H1 (cell line): ENCODE data around the gene TPSAB1. TPM values are rescaled to one million over a fixed set of nuclear protein-coding genes. Genes with fewer than 3 reads are reported as not detected.

ENCODE experiments used
- CTCF ChIA-PET: fragments of 300-600 bp; sonication (Branson Sonifier 250); formaldehyde crosslinking; loops from one replicate; lab custom pipeline; 2021; ENCODE audit not compliant: partially characterized antibody; lab: Charles Lee
- POLR2A ChIA-PET: fragments of 300-600 bp; sonication (Branson Sonifier 250); formaldehyde crosslinking; loops from one replicate; lab custom pipeline; 2021; ENCODE audit warnings: inconsistent platforms; ENCODE audit not compliant: partially characterized antibody; lab: Charles Lee
- DNase-seq, 2 experiments: peaks; one replicate each; pipeline versions ENCODE4 v3.0.0 to v3.0.0-alpha.2; 2010 to 2022; ENCODE audit warnings: low spot score in 2 of 2, low read depth in 1 of 2, mixed read lengths in 1 of 2
- FAIRE-seq: peaks from 2 replicates; lab custom pipeline; 2011; peaks lifted over from hg19 to GRCh38; lab: Jason Lieb, UNC
- H2AFZ ChIP-seq: 2 replicates; pipeline ENCODE4 v1.8.1; 2012; ENCODE audit warnings: low read length, inconsistent platforms
- H2AK5ac ChIP-seq: 2 replicates; pipeline ENCODE4 v1.6.1; 2013; ENCODE audit warnings: low read depth, low read length
- H2BK120ac ChIP-seq: replicated peaks from 2 replicates; pipeline ENCODE3; 2013; ENCODE audit warnings: low read depth, low read length, inconsistent platforms
- H2BK12ac ChIP-seq: 2 replicates; pipeline ENCODE4 v1.6.1; 2013; ENCODE audit warnings: low read depth, low read length
- H2BK15ac ChIP-seq: 2 replicates; pipeline ENCODE4 v1.6.1; 2013; ENCODE audit warnings: low read length
- H2BK20ac ChIP-seq: 2 replicates; pipeline ENCODE4 v1.6.1; 2013; ENCODE audit warnings: low read length
- H2BK5ac ChIP-seq: 2 replicates; pipeline ENCODE4 v1.6.1; 2013; ENCODE audit warnings: low read depth, low read length
- H3K14ac ChIP-seq: 2 replicates; pipeline ENCODE4 v1.6.1; 2013; ENCODE audit warnings: inconsistent platforms; ENCODE audit not compliant: insufficient read length
- H3K18ac ChIP-seq: 2 replicates; pipeline ENCODE4 v1.6.1; 2013; ENCODE audit warnings: low read length; ENCODE audit errors: extremely low read depth
- H3K23ac ChIP-seq: 2 replicates; pipeline ENCODE4 v1.6.1; 2013; ENCODE audit warnings: inconsistent platforms; ENCODE audit not compliant: insufficient read length
- H3K23me2 ChIP-seq: 2 replicates; pipeline ENCODE4 v1.6.1; 2013; ENCODE audit warnings: low read depth, low read length
- H3K27ac ChIP-seq: 2 replicates; pipeline ENCODE4 v1.6.1; 2011; ENCODE audit warnings: low read depth, low read length, inconsistent platforms
- H3K27me3 ChIP-seq, 4 experiments: replicated peaks in 1 of 4; 1 replicate in 1 of 4; 2 replicates in 3 of 4; pipeline versions ENCODE4 v1.6.1 to v1.8.1; 2011 to 2013; ENCODE audit warnings: low read length in 3 of 4, mild to moderate bottlenecking in 3 of 4, inconsistent platforms in 2 of 4, mixed read lengths in 2 of 4, moderate library complexity in 1 of 4; ENCODE audit not compliant: control insufficient read depth in 3 of 4, insufficient read depth in 3 of 4; ENCODE audit errors: extremely low read depth in 1 of 4
- H3K36me3 ChIP-seq, 4 experiments: 2 replicates each; pipeline versions ENCODE4 v1.6.1 to v1.8.1; 2011 to 2013; ENCODE audit warnings: mild to moderate bottlenecking in 4 of 4, low read length in 3 of 4, moderate library complexity in 2 of 4, control low read depth in 1 of 4, inconsistent platforms in 1 of 4; ENCODE audit not compliant: insufficient read depth in 4 of 4, control insufficient read depth in 2 of 4
- H3K4ac ChIP-seq: replicated peaks from 2 replicates; pipeline ENCODE3; 2013; ENCODE audit warnings: low read length, low read depth, mixed read lengths, inconsistent platforms; ENCODE audit not compliant: insufficient read length
- H3K4me1 ChIP-seq, 4 experiments: replicated peaks in 1 of 4; 1 replicate in 1 of 4; 2 replicates in 3 of 4; pipeline versions ENCODE4 v1.6.1 to v1.8.1; 2011 to 2013; ENCODE audit warnings: low read length in 3 of 4, inconsistent platforms in 2 of 4, mixed read lengths in 1 of 4; ENCODE audit not compliant: insufficient read depth in 4 of 4, control insufficient read depth in 3 of 4
- H3K4me2 ChIP-seq, 2 experiments: 2 replicates each; pipeline versions ENCODE4 v1.6.1 to v1.8.1; 2011 to 2013; ENCODE audit warnings: low read depth in 2 of 2, low read length in 2 of 2, control low read depth in 1 of 2, inconsistent platforms in 1 of 2, mild to moderate bottlenecking in 1 of 2; ENCODE audit not compliant: insufficient read depth in 1 of 2
- H3K4me3 ChIP-seq, 4 experiments: fragments of 200-600, 300-600 bp in 1 of 4; sonication (generic), shearing (Covaris generic), sonication (Bioruptor Twin) in 1 of 4; 2 replicates each; pipeline versions ENCODE4 v1.5.1 to v1.8.1; 2011 to 2016; ENCODE audit warnings: low read length in 4 of 4, low read depth in 3 of 4, control low read depth in 2 of 4, inconsistent platforms in 2 of 4, mild to moderate bottlenecking in 2 of 4, mixed read lengths in 1 of 4, moderate library complexity in 1 of 4; ENCODE audit not compliant: insufficient read depth in 2 of 4; ENCODE audit errors: extremely low read depth in 1 of 4
- H3K56ac ChIP-seq: replicated peaks from 2 replicates; pipeline ENCODE3; 2013; ENCODE audit warnings: low read depth, mild to moderate bottlenecking, mixed read lengths, low read length, inconsistent platforms; ENCODE audit not compliant: insufficient read length
- H3K79me1 ChIP-seq: 2 replicates; pipeline ENCODE4 v1.6.1; 2013; ENCODE audit warnings: low read depth, low read length, control low read depth
- H3K79me2 ChIP-seq, 2 experiments: 2 replicates each; pipeline versions ENCODE4 v1.6.1 to v1.8.1; 2012 to 2013; ENCODE audit warnings: low read length in 2 of 2, mild to moderate bottlenecking in 2 of 2, inconsistent platforms in 1 of 2; ENCODE audit not compliant: insufficient read depth in 2 of 2, control insufficient read depth in 1 of 2
- H3K9ac ChIP-seq, 4 experiments: replicated peaks in 1 of 4; 1 replicate in 1 of 4; 2 replicates in 3 of 4; pipeline versions ENCODE4 v1.6.1 to v1.8.1; 2011 to 2013; ENCODE audit warnings: low read depth in 3 of 4, low read length in 3 of 4, control low read depth in 2 of 4, mild to moderate bottlenecking in 2 of 4, moderate library complexity in 2 of 4, inconsistent platforms in 1 of 4; ENCODE audit errors: extremely low read depth in 1 of 4
- H3K9me3 ChIP-seq, 2 experiments: 2 replicates each; pipeline versions ENCODE4 v1.6.1 to v1.8.1; 2012 to 2013; ENCODE audit warnings: mild to moderate bottlenecking in 2 of 2, moderate library complexity in 2 of 2, control low read depth in 1 of 2, inconsistent platforms in 1 of 2, low read depth in 1 of 2, low read length in 1 of 2, mixed read lengths in 1 of 2; ENCODE audit not compliant: insufficient read depth in 2 of 2
- H4K20me1 ChIP-seq, 2 experiments: replicated peaks in 1 of 2; 2 replicates each; pipeline versions ENCODE3 to v1.8.1; 2011 to 2013; ENCODE audit warnings: inconsistent platforms in 2 of 2, low read length in 2 of 2, mild to moderate bottlenecking in 1 of 2; ENCODE audit not compliant: insufficient read depth in 2 of 2, control insufficient read depth in 1 of 2
- H4K5ac ChIP-seq: 2 replicates; pipeline ENCODE4 v1.6.1; 2013; ENCODE audit warnings: low read length, low read depth, mixed read lengths, inconsistent platforms; ENCODE audit not compliant: insufficient read length
- H4K8ac ChIP-seq: 2 replicates; pipeline ENCODE4 v1.8.0; 2013; ENCODE audit warnings: mild to moderate bottlenecking, moderate library complexity, low read length, inconsistent platforms; ENCODE audit not compliant: insufficient read depth; ENCODE audit errors: extremely low read depth
- H4K91ac ChIP-seq: replicated peaks from 2 replicates; pipeline ENCODE3; 2013; ENCODE audit warnings: low read length, mixed read lengths, inconsistent platforms; ENCODE audit not compliant: insufficient read length
- CTBP2 ChIP-seq: IDR thresholded peaks from 2 replicates; pipeline ENCODE4 v1.7.0; 2011; ENCODE audit warnings: borderline replicate concordance, mild to moderate bottlenecking, moderate library complexity, mixed read lengths, low read length; ENCODE audit not compliant: insufficient read depth, insufficient read length
- MAFK ChIP-seq: IDR thresholded peaks from 2 replicates; pipeline ENCODE4 v1.6.1; 2012; ENCODE audit warnings: low read depth, mild to moderate bottlenecking, improper control_type of control experiment, low read length
- POLR2A ChIP-seq, 2 experiments: IDR thresholded peaks; 1 replicate in 1 of 2; 2 replicates in 1 of 2; pipeline ENCODE4 v1.6.1; 2011; ENCODE audit warnings: low read depth in 2 of 2, low read length in 2 of 2, mild to moderate bottlenecking in 2 of 2; ENCODE audit errors: control extremely low read depth in 1 of 2
- POU5F1 ChIP-seq: IDR thresholded peaks from 2 replicates; pipeline ENCODE4 v1.6.1; 2011; ENCODE audit warnings: low read depth, mild to moderate bottlenecking, low read length, moderate library complexity
- SAP30 ChIP-seq: fragments of 300-600 bp; sonication (generic); IDR thresholded peaks from 2 replicates; pipeline ENCODE4 v1.7.1; 2012; ENCODE audit warnings: low read length, moderate library complexity, mild to moderate bottlenecking, inconsistent platforms; ENCODE audit not compliant: insufficient read depth, insufficient replicate concordance
- SUZ12 ChIP-seq: fragments of 200-600 bp; sonication (generic); IDR thresholded peaks from 2 replicates; pipeline ENCODE4 v1.6.1; 2012; ENCODE audit warnings: mild to moderate bottlenecking, inconsistent platforms, low read length, moderate library complexity, mixed read lengths
- TBP ChIP-seq: IDR thresholded peaks from 2 replicates; pipeline ENCODE4 v1.6.1; 2011; ENCODE audit warnings: low read depth, low read length, improper control_type of control experiment
- WGBS, 2 experiments: shearing (Covaris generic) in 1 of 2; methylation state at CpG; one replicate each; pipeline versions ENCODE4 v1.1.6 to v1.1.7; 2013 to 2015; ENCODE audit warnings: low lambda C conversion rate in 2 of 2, mixed read lengths in 2 of 2, inconsistent platforms in 1 of 2, low coverage in 1 of 2, missing lambda C conversion rate in 1 of 2; ENCODE audit not compliant: insufficient replicate concordance in 2 of 2, insufficient coverage in 1 of 2, insufficient read length in 1 of 2; ENCODE audit errors: extremely low coverage in 1 of 2, missing lambda C conversion rate in 1 of 2; 5-methylcytosine and 5-hydroxymethylcytosine counted together
- polyA plus RNA-seq, 7 experiments: library from polyadenylated mRNA; depleted of rRNA in 3 of 7; stranded (reverse) in 5 of 7; unstranded in 2 of 7; fragments of >200 nt in 5 of 7; fragments of 200-250 nt in 2 of 7; gene quantifications; 1 replicate in 5 of 7; 2 replicates in 1 of 7; 4 replicates in 1 of 7; pipeline versions ENCODE4 v1.2.1 to v1.2.3, GENCODE V29; 2011 to 2013; ENCODE audit warnings: missing spikeins in 2 of 7, mixed read lengths in 2 of 7
- total RNA-seq: library from RNA; stranded (reverse); fragmentation: NEBNext Ultra II Directional; extraction: Animal tissue kit (Norgen Biotek cat#: 25700); gene quantifications from 2 replicates; pipeline ENCODE4 v1.2.1, GENCODE V29; 2021
- TF ChIP-seq, protein P1 (sequence below): IDR thresholded peaks from 2 replicates; pipeline ENCODE4 v1.6.1; 2011; ENCODE audit warnings: low read depth, mild to moderate bottlenecking, low read length; ENCODE audit not compliant: insufficient read depth

The TPSAB1 gene
- total and polyA plus RNA-seq, 2 of the 8 experiments (the other 6 are each of a cell fraction or from before 2014, with no cell fraction given), result 0.09 TPM; not detected in 1

- Histone ChIP-seq H2AK5ac (no peak overlapping the region), H3K9me3 (no peaks in the 10 kb centered on the region), H3K4me2 (no peak overlapping the region), H3K23me2 (no peaks in the 10 kb centered on the region), H2BK20ac (no peak overlapping the region), H3K27me3 (peaks cover 0 to 2% (median under 1%) of the 10 kb centered on the region in 4 experiments; a peak in 1 of 7 replicates), H3K9ac (no peak overlapping the region), H3K27ac (no peak overlapping the region), H2BK12ac (no peak overlapping the region), H2BK15ac (no peak overlapping the region), H3K79me2 (no peaks in the 10 kb centered on the region), H3K36me3 (peaks cover 0 to 18% (median 2%) of the 10 kb centered on the region in 4 experiments; a peak in 4 of 8 replicates), H3K56ac (no peak overlapping the region), H4K5ac (no peak overlapping the region), H3K4me1 (no peaks in the 10 kb centered on the region; a peak in 1 of 7 replicates), H2AFZ (no peak overlapping the region), H3K4me3 (no peak overlapping the region), H4K8ac (no peak overlapping the region), H3K18ac (no peak overlapping the region)
- no peak for DNase-seq
- FAIRE-seq, result no peak
- 88% methylated on average over 26 of the region's 38 CpGs; no CpG with 5 or more reads in 1 of the 2 experiments for WGBS, 2 experiments
- TF ChIP-seq, protein P1, sequence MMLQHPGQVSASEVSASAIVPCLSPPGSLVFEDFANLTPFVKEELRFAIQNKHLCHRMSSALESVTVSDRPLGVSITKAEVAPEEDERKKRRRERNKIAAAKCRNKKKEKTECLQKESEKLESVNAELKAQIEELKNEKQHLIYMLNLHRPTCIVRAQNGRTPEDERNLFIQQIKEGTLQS, result no peak
- TF ChIP-seq SUZ12 (no peak), CTBP2 (no peak), MAFK (no peak), SAP30 (no peak), POU5F1 (no peak), POLR2A (IDR thresholded peaks at IDR 0.05; ENCODE audit: control extremely low read depth in 1 of 2, low read depth in 2 of 2, low read length in 2 of 2) (no peak), TBP (no peak)
- TF ChIP-seq, all 59 proteins: peak for 0
- H3K79me1 ChIP-seq, result no peaks in the 10 kb centered on the region
- no peak overlapping the region for H2BK120ac ChIP-seq
- POLR2A ChIA-PET, result interaction anchor here (1.2 kb wide), 1 partner anchor 15 kb away, joined by 4 read pairs; no protein-coding TSS in a partner anchor
- CTCF ChIA-PET, result interaction anchor here (0.8 to 1.5 kb wide), 6 partner anchors 30 to 482 kb away, joined by 3 to 4 read pairs (median 3); no protein-coding TSS in a partner anchor
- no peak overlapping the region for H3K4ac ChIP-seq
- no peak overlapping the region for H3K14ac ChIP-seq
- H4K91ac ChIP-seq, result no peak overlapping the region
- H3K23ac ChIP-seq, result no peak overlapping the region
- H2BK5ac ChIP-seq, result no peak overlapping the region
- H4K20me1 ChIP-seq, result peaks cover 0 to 7% of the 10 kb centered on the region in 2 experiments
These were observed 16.9 kb upstream of the TPSAB1 start for GRCh38 chr16:1223355-1224214.
